Measurements from ENCODE around the gene ACOT4.
"Not testable (repeated sequence)": the region's sequence is repeated elsewhere in the genome, so short reads cannot be mapped to it uniquely, and the experiment has no call there.

The ACOT4 gene

GRCh38 chr14:73582102-73582979 lies 9.3 kb upstream of the ACOT4 start:
- DNase-seq (ENCODE audit: low spot score): not testable (repeated sequence)

GRCh38 chr14:73588695-73589094 lies 3.0 kb upstream of the ACOT4 start:
- no peak for DNase-seq (ENCODE audit: low spot score)

- DNase-seq (ENCODE audit: low spot score): no peak
These were observed 2.6 kb upstream of the ACOT4 start for GRCh38 chr14:73589116-73589515.

GRCh38 chr14:73590673-73591004 lies 1.0 kb upstream of the ACOT4 start:
- not testable (repeated sequence) for DNase-seq (ENCODE audit: low spot score)

GRCh38 chr14:73594491-73594890 lies 2.8 kb downstream of the ACOT4 start:
- no peak for DNase-seq (ENCODE audit: low spot score)

GRCh38 chr14:73599499-73599898 lies 7.8 kb downstream of the ACOT4 start:
- DNase-seq (ENCODE audit: low spot score): no peak

- no peak for DNase-seq (ENCODE audit: low spot score)
These were observed 11.3 kb downstream of the ACOT4 start for GRCh38 chr14:73602994-73603393.

- DNase-seq (ENCODE audit: low spot score): no peak
These were observed 14.6 kb downstream of the ACOT4 start for GRCh38 chr14:73606271-73606670.

GRCh38 chr14:73607241-73607640 lies 15.6 kb downstream of the ACOT4 start:
- no peak for DNase-seq (ENCODE audit: low spot score)

GRCh38 chr14:73610687-73611086 lies 19.0 kb downstream of the ACOT4 start:
- no peak for DNase-seq (ENCODE audit: low spot score)

- peak; percentile 84 for DNase-seq (ENCODE audit: low spot score)
These were observed 20.8 kb downstream of the ACOT4 start, which contains the start of gene ACOT6 for GRCh38 chr14:73612339-73613045. Gene ACOT6 (plus strand): TSS chr14:73612517. CDS start chr14:73612572, 55 bp downstream.

- DNase-seq (ENCODE audit: low spot score): no peak
These were observed 21.3 kb downstream of the ACOT4 start for GRCh38 chr14:73613046-73613383.

- no peak for DNase-seq (ENCODE audit: low spot score)
These were observed 21.8 kb downstream of the ACOT4 start for GRCh38 chr14:73613419-73613963.

GRCh38 chr14:73616831-73617230 lies 25.2 kb downstream of the ACOT4 start:
- DNase-seq (ENCODE audit: low spot score): no peak

GRCh38 chr14:73619524-73619923 lies 27.9 kb downstream of the ACOT4 start:
- DNase-seq (ENCODE audit: low spot score): no peak

- no peak for DNase-seq (ENCODE audit: low spot score)
These were observed 28.6 kb downstream of the ACOT4 start for GRCh38 chr14:73620268-73620667.

GRCh38 chr14:73623504-73624054 lies 31.9 kb downstream of the ACOT4 start:
- DNase-seq (ENCODE audit: low spot score): no peak

GRCh38 chr14:73625706-73626105 lies 34.0 kb downstream of the ACOT4 start:
- no peak for DNase-seq (ENCODE audit: low spot score)

GRCh38 chr14:73627151-73627558 lies 35.5 kb downstream of the ACOT4 start:
- no peak for DNase-seq (ENCODE audit: low spot score)

- DNase-seq (ENCODE audit: low spot score): no peak
These were observed 38.5 kb downstream of the ACOT4 start for GRCh38 chr14:73630009-73630780.

GRCh38 chr14:73633116-73634010 lies 41.7 kb downstream of the ACOT4 start:
- peak; percentile 78 for DNase-seq (ENCODE audit: low spot score)
